Epithelial cell of proximal tubule (primary cell): ENCODE measurements around the gene PRAMEF15. TPM values are rescaled to one million over a fixed set of nuclear protein-coding genes. Genes with fewer than 3 reads are reported as not detected.
A peak's percentile ranks its signal among the peaks of the same experiment; 100 is the strongest.
"Not testable (repeated sequence)": the region's sequence is repeated elsewhere in the genome, so short reads cannot be mapped to it uniquely, and the experiment has no call there.

Source experiments
- DNase-seq: peaks from one replicate; pipeline ENCODE4 v3.0.0-alpha.2; 2011; ENCODE audit warnings: low read depth
- H3K4me3 ChIP-seq: 2 replicates; pipeline ENCODE4 v1.5.1; 2011; ENCODE audit warnings: low read depth, mild to moderate bottlenecking, low read length
- total RNA-seq: library from RNA; depleted of rRNA; stranded (reverse); fragments of >200 nt; gene quantifications from 2 replicates; pipeline ENCODE4 v1.2.3, GENCODE V29; 2015
- TF ChIP-seq, protein P1 (sequence below): conservative IDR thresholded peaks from 2 replicates; pipeline ENCODE4 v1.5.1; 2012; ENCODE audit warnings: low read depth, mild to moderate bottlenecking, low read length

Gene PRAMEF15
- total RNA-seq, 1 donor from 2014 or later, result not detected

DNA sequence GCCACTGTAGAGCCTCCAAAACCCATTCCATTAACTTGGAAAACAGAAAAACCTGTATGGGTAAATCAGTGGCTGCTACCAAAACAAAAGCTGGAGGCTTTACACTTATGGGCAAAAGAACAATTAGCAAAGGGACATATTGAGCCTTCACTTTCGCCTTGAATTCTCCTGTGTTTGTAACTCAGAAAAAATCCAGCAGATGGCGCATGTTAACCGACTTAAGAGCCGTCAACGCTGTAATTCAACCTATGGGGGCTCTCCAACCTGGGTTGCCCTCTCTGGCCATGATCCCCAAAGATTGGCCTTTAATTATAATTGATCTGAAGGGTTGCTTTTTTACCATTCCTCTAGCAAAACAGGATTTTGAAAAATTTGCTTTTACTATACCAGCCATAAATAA, 41.4 kb downstream of the PRAMEF15 start:
- peak; percentile 3 for DNase-seq
- TF ChIP-seq, protein P1, sequence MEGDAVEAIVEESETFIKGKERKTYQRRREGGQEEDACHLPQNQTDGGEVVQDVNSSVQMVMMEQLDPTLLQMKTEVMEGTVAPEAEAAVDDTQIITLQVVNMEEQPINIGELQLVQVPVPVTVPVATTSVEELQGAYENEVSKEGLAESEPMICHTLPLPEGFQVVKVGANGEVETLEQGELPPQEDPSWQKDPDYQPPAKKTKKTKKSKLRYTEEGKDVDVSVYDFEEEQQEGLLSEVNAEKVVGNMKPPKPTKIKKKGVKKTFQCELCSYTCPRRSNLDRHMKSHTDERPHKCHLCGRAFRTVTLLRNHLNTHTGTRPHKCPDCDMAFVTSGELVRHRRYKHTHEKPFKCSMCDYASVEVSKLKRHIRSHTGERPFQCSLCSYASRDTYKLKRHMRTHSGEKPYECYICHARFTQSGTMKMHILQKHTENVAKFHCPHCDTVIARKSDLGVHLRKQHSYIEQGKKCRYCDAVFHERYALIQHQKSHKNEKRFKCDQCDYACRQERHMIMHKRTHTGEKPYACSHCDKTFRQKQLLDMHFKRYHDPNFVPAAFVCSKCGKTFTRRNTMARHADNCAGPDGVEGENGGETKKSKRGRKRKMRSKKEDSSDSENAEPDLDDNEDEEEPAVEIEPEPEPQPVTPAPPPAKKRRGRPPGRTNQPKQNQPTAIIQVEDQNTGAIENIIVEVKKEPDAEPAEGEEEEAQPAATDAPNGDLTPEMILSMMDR, result peak; percentile 43
- not testable (repeated sequence) for H3K4me3 ChIP-seq

DNA sequence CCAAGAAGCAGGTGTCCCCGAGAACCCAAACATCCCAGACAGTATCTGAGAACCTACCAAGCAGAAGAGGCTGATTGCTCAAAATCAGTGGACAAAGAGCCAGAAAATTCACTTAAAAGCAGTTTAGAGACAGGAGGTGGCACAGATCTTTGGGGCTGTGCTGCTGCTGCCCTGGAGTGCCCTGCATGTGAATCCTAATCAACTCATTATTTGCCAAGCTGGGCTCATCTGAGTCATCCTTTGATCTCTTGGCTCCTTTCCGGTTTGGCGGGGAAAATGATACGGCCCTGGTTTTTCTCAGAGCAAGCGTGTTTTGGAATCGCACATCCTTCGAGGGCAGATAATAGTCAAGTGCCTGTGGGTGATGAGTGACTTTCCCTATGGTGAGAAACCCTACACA, 47.0 kb downstream of the PRAMEF15 start:
- not testable (repeated sequence) for H3K4me3 ChIP-seq, DNase-seq

DNA sequence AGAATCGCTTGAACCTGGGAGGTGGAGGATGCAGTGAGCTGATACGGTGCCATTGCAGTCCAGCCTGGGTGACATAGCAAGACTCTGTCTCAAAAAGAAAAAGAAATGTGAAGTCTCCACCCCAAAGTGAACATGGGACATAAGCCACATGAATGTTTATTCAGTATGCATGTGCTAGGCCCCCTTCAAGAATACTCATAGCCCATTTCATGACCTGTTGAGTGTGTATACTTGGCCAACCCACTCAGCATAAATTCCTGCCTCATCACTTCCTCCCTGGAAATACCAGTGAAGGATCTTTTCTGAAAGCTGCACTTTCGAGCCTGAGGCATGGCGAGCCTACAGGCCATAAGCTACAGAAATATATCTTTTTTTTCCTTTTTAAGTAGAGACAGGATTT, 49.5 kb downstream of the PRAMEF15 start:
- not testable (repeated sequence) for H3K4me3 ChIP-seq

DNA sequence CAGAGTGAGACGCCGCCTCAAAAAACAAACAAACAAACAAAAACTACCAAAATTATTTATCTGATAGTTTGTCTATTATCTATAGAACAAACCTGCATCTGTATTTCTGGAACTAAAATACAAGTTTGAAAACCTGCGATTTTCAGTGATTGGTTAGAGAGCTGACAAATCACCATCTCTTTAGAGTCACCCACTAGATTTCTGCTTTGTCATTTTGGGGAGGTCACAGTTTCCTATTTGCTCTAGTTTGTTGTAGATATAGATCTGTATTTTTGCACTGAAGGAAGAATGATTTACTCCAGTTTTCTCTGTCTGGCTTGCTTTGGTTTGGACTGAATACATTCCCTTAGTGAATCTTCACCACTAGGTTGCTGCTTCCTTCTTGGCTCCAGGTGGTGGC, 51.2 kb downstream of the PRAMEF15 start:
- H3K4me3 ChIP-seq, DNase-seq: not testable (repeated sequence)

More for the DNA sequence above, 49.5 kb downstream of the PRAMEF15 start:
- not testable (repeated sequence) for DNase-seq

DNA sequence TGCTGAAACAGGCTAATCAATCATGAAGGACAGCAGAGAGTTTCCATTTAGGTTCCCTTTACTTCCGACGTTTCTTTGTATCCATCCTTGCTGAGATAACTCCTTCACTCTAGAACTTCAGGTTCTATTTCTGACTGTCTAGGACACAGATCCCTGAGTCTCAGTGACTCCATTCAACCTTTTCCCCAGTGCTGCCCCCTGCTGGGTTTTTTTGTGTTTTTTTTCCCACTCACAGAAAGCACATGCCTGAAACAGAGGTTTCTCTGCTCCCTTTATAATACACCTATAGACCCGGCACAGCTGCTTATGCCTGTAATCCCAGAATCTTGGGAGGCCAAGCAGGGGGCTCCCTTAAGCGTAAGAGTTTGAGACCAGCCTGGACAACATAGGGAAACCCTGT, 53.2 kb downstream of the PRAMEF15 start:
- not testable (repeated sequence) for DNase-seq, H3K4me3 ChIP-seq

Other genes starting within 250 kb of the PRAMEF15 start
- not detected in 2 replicates for gene PRAMEF25, start 244.8 kb upstream of the PRAMEF15 start, total RNA-seq
- gene HNRNPCL2, start 198.7 kb upstream of the PRAMEF15 start, total RNA-seq, result not detected in 2 replicates
- not detected in 2 replicates for gene PRAMEF26, start 159.6 kb upstream of the PRAMEF15 start, total RNA-seq
- gene HNRNPCL4, start 149.9 kb upstream of the PRAMEF15 start, total RNA-seq, result not detected in 2 replicates
- gene PRAMEF9, start 143.7 kb upstream of the PRAMEF15 start, total RNA-seq, result not detected in 2 replicates
- gene PRAMEF13, start 114.2 kb upstream of the PRAMEF15 start, total RNA-seq, result not detected in 2 replicates
- gene PRAMEF18, start 89.4 kb upstream of the PRAMEF15 start, total RNA-seq, result not detected in 2 replicates
- not detected in 2 replicates for gene PRAMEF5, start 61.4 kb upstream of the PRAMEF15 start, total RNA-seq
- gene PRAMEF8, start 30.4 kb upstream of the PRAMEF15 start, total RNA-seq, result not detected in 2 replicates
- gene PRAMEF33, start 12.0 kb upstream of the PRAMEF15 start, total RNA-seq, result not detected in 2 replicates
- gene PRAMEF14, start 31.6 kb downstream of the PRAMEF15 start, total RNA-seq, result not detected in 2 replicates
- gene PRAMEF19, start 56.4 kb downstream of the PRAMEF15 start, total RNA-seq, result not detected in 2 replicates
- gene PRAMEF17, start 74.1 kb downstream of the PRAMEF15 start, total RNA-seq, result not detected in 2 replicates
- not detected in 2 replicates for gene PRAMEF20, start 94.9 kb downstream of the PRAMEF15 start, total RNA-seq
- gene LRRC38, start 198.4 kb downstream of the PRAMEF15 start, total RNA-seq, result 0.36 TPM in 1 of 2 replicates, not detected in the other